Osteocyte (in vitro differentiated cells): Measurements from ENCODE around the gene FBXO38. TPM values are rescaled to one million over a fixed set of nuclear protein-coding genes. Genes with fewer than 3 reads are reported as not detected.

Source experiments
- DNase-seq: peaks from one replicate; pipeline ENCODE4 v3.0.0; 2021; ENCODE audit warnings: mixed read lengths; ENCODE audit not compliant: unreplicated experiment; ENCODE audit errors: extremely low spot score
- H3K27ac Mint-ChIP-seq: one replicate; pipeline ENCODE4 v1.8.0; 2021; ENCODE audit warnings: mild to moderate bottlenecking, mixed read lengths; ENCODE audit not compliant: unreplicated experiment
- H3K27me3 Mint-ChIP-seq: one replicate; pipeline ENCODE4 v1.8.0; 2021; ENCODE audit warnings: mixed read lengths; ENCODE audit not compliant: unreplicated experiment
- H3K36me3 Mint-ChIP-seq: one replicate; pipeline ENCODE4 v1.8.0; 2021; ENCODE audit warnings: mixed read lengths; ENCODE audit not compliant: unreplicated experiment
- H3K4me1 Mint-ChIP-seq: one replicate; pipeline ENCODE4 v1.8.0; 2021; ENCODE audit warnings: mixed read lengths; ENCODE audit not compliant: unreplicated experiment
- H3K4me3 Mint-ChIP-seq: one replicate; pipeline ENCODE4 v1.8.0; 2021; ENCODE audit warnings: mild to moderate bottlenecking, moderate library complexity, mixed read lengths; ENCODE audit not compliant: unreplicated experiment
- H3K9me3 Mint-ChIP-seq: one replicate; pipeline ENCODE4 v1.8.0; 2021; ENCODE audit warnings: mixed read lengths; ENCODE audit not compliant: unreplicated experiment
- total RNA-seq: library from RNA; stranded (reverse); gene quantifications from 2 replicates; pipeline ENCODE4 v1.2.1, GENCODE V29; 2021
- TF ChIP-seq, protein P1 (sequence below): fragments of 200-600 bp; sonication (generic); IDR thresholded peaks from 2 replicates; pipeline ENCODE4 v1.5.0; 2021; ENCODE audit warnings: antibody characterized with exemption, mild to moderate bottlenecking, moderate library complexity

The FBXO38 gene
- total RNA-seq, 1 donor from 2014 or later = 50.1 TPM

DNA sequence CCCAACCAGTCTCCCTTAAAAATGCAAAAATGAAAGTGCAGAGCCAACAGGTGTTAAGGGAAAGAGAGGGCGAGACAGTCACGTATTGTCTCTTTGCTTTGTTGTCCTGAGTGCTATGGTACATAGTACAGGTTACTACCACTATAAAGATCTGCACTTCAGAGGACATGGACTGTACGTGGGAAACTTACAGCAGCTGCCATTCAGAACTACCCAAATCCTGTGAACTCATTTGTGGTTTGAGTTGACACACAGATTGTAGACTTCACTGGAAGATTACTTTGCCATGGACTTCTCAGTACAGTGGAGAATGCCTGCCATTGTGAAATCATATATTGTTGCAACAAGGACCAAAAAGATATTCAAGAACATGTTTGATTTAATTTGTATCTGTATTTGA, 34.8 kb downstream of the FBXO38 start:
- Mint-ChIP-seq H3K27ac (no peak overlapping the region), H3K4me3 (no peak overlapping the region), H3K27me3 (no peaks in the 10 kb centered on the region), H3K4me1 (no peaks in the 10 kb centered on the region), H3K9me3 (no peaks in the 10 kb centered on the region), H3K36me3 (peaks cover 66% of the 10 kb centered on the region)
- DNase-seq = no peak
- TF ChIP-seq, protein P1, sequence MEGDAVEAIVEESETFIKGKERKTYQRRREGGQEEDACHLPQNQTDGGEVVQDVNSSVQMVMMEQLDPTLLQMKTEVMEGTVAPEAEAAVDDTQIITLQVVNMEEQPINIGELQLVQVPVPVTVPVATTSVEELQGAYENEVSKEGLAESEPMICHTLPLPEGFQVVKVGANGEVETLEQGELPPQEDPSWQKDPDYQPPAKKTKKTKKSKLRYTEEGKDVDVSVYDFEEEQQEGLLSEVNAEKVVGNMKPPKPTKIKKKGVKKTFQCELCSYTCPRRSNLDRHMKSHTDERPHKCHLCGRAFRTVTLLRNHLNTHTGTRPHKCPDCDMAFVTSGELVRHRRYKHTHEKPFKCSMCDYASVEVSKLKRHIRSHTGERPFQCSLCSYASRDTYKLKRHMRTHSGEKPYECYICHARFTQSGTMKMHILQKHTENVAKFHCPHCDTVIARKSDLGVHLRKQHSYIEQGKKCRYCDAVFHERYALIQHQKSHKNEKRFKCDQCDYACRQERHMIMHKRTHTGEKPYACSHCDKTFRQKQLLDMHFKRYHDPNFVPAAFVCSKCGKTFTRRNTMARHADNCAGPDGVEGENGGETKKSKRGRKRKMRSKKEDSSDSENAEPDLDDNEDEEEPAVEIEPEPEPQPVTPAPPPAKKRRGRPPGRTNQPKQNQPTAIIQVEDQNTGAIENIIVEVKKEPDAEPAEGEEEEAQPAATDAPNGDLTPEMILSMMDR = no peak

DNA sequence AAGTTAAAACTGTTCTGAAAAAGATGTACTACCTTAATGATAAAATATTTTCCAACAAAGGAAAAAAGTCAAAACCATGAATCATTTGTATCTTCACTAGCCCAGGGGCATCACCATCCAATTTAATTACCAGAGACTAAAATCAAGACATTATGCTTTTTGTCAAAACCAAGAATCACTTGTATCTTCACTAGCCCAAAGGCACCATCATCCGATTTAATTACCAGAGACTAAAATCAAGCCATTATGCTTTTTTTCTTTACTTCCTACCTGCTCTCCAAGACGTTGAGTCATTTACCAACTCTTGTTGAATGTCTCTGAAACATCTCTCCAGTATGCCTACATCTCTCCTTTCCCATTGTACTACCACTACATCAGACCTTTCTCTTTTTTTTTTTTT, 37.9 kb downstream of the FBXO38 start:
- Mint-ChIP-seq H3K36me3 (peaks cover 73% of the 10 kb centered on the region), H3K4me1 (no peaks in the 10 kb centered on the region), H3K27me3 (no peaks in the 10 kb centered on the region), H3K27ac (no peak overlapping the region), H3K4me3 (no peak overlapping the region), H3K9me3 (no peaks in the 10 kb centered on the region)
- DNase-seq = no peak
- TF ChIP-seq, protein P1 = no peak

DNA sequence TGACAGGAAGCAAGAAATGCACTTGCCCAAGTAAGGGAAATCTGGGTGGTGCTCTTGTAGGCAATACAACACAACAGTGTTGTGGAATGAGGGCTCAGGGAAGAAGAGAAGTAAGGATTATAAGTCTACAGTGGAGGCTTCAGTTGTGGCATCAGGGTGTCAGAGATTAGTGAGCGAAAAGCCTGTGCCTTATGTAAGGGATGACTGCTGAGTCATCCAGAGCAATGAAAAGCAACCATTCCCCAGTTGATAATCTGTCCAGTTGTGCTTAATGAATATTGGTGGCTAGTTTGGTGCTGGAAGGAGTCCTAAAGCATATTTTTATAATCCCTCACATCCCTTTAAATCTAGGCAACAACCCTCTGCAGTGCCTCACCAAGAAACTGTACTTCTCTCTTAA, 42.0 kb downstream of the FBXO38 start:
- Mint-ChIP-seq H3K4me1 (no peaks in the 10 kb centered on the region), H3K27ac (no peak overlapping the region), H3K9me3 (no peaks in the 10 kb centered on the region), H3K4me3 (no peak overlapping the region), H3K36me3 (peaks cover 75% of the 10 kb centered on the region), H3K27me3 (no peaks in the 10 kb centered on the region)
- TF ChIP-seq, protein P1 = no peak
- DNase-seq = no peak

DNA sequence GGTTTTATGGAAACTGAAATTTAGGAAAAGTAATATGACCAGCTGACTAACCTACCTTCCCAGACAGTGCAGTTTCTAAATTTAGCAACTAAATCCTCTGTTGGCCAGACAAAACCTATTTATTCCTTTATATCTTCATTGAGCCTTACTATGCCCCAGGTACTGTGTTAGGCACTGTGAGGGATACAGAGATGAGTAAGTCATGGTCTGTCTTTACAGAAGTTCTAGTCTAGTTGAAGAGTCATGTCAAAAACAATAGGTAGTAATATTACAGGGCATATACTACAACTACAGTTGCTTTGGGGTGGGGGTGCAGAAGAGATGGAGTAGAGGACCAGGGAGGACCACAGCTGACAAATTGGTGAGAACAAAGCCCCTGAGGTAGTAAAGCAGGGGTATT, 42.8 kb downstream of the FBXO38 start:
- H3K9me3 Mint-ChIP-seq = no peaks in the 10 kb centered on the region
- H3K36me3 Mint-ChIP-seq = peaks cover 80% of the 10 kb centered on the region
- H3K4me1 Mint-ChIP-seq = no peaks in the 10 kb centered on the region
- no peak overlapping the region for H3K4me3 Mint-ChIP-seq
- TF ChIP-seq, protein P1 = no peak
- no peak for DNase-seq
- H3K27ac Mint-ChIP-seq = no peak overlapping the region
- no peaks in the 10 kb centered on the region for H3K27me3 Mint-ChIP-seq

DNA sequence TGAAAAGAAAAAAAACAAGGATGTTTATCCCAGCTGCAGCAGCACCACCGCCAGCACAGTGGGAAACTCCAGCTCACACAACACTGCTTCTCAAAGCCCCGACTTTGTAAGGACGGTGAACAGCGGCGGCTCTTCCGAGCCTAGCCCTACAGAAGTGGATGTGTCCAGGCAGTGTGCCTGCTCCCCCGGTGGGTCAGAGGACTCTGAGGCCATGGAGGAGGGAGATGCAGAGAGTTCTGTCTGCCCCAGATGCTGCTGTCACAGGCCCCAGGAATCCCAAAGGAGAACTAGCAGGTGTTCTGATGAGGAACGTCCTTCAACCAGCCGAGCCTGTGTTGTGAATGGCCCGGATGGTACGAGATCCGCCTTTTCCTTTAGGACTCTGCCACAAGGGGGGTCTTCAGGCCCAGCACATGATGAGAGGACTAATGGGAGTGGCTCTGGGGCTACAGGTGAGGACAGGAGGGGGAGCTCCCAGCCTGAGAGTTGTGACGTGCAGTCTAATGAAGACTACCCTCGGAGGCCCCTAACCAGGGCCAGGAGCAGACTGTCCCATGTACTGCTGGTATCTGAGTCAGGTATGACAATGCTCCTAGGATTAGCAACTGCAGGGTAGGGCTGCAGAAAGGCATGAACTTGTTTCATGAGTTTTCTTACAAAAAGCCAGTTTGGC, 43.7 kb downstream of the FBXO38 start:
- TF ChIP-seq, protein P1 = no peak
- Mint-ChIP-seq H3K9me3 (no peaks in the 10 kb centered on the region), H3K27me3 (no peaks in the 10 kb centered on the region), H3K4me1 (no peaks in the 10 kb centered on the region), H3K4me3 (no peak overlapping the region), H3K36me3 (peaks cover 72% of the 10 kb centered on the region), H3K27ac (no peak overlapping the region)
- no peak for DNase-seq
